Naive B cell (primary cell): ENCODE measurements around the gene SGCD. TPM values are rescaled to one million over a fixed set of nuclear protein-coding genes. Genes with fewer than 3 reads are reported as not detected.

Experiments
- ATAC-seq, 2 donors: fragments of 150-1000 bp; cut with Tn5 transposase; 2 replicates each; pipeline ENCODE4 v1.10.0; 2021; ENCODE audit warnings: low read depth in 2 of 2, mild to moderate bottlenecking in 2 of 2, moderate library complexity in 2 of 2
- DNase-seq: peaks from one replicate; pipeline ENCODE4 v3.0.0; 2022
- H3K27ac Mint-ChIP-seq, 6 donors: one replicate each; pipeline ENCODE4 v1.8.0; 2020 to 2022; ENCODE audit warnings: mild to moderate bottlenecking in 6 of 6, mixed read lengths in 6 of 6, moderate library complexity in 5 of 6, inconsistent platforms in 2 of 6
- H3K27me3 Mint-ChIP-seq, 3 donors: one replicate each; pipeline ENCODE4 v1.8.0; 2021 to 2022; ENCODE audit warnings: mixed read lengths in 3 of 3, mild to moderate bottlenecking in 1 of 3
- H3K36me3 Mint-ChIP-seq, 2 donors: one replicate each; pipeline ENCODE4 v1.8.0; 2020 to 2022; ENCODE audit warnings: mixed read lengths in 2 of 2, inconsistent platforms in 1 of 2, mild to moderate bottlenecking in 1 of 2
- H3K4me1 Mint-ChIP-seq, 3 donors: one replicate each; pipeline ENCODE4 v1.8.0; 2020 to 2022; ENCODE audit warnings: mixed read lengths in 3 of 3, inconsistent platforms in 1 of 3, mild to moderate bottlenecking in 1 of 3, moderate library complexity in 1 of 3
- H3K4me3 Mint-ChIP-seq, 8 donors: one replicate each; pipeline ENCODE4 v1.8.0; 2020 to 2022; ENCODE audit warnings: mild to moderate bottlenecking in 8 of 8, mixed read lengths in 8 of 8, moderate library complexity in 8 of 8, inconsistent platforms in 2 of 8
- H3K9me3 Mint-ChIP-seq, 7 donors: one replicate each; pipeline ENCODE4 v1.8.0; 2020 to 2022; ENCODE audit warnings: mixed read lengths in 7 of 7, mild to moderate bottlenecking in 5 of 7, inconsistent platforms in 2 of 7, moderate library complexity in 1 of 7
- polyA plus RNA-seq, 6 donors: library from polyadenylated mRNA; unstranded; fragments of 300-500 nt; fragmentation: Illumina TruSeq; gene quantifications; one replicate each; pipeline ENCODE4 v1.2.3, GENCODE V29; 2021; ENCODE audit warnings: low read depth in 6 of 6

SGCD gene
- polyA plus RNA-seq, 6 donors from 2014 or later: not detected

- Mint-ChIP-seq H3K4me3 (no peak overlapping the region), H3K36me3 (peaks cover 3 to 6% of the 10 kb centered on the region in 2 donors), H3K9me3 (peaks cover 3 to 23% (median 8%) of the 10 kb centered on the region in 7 donors), H3K4me1 (no peaks in the 10 kb centered on the region), H3K27ac (no peak overlapping the region), H3K27me3 (no peaks in the 10 kb centered on the region)
- ATAC-seq: no peak
- no peak for DNase-seq
These were observed 196.6 kb downstream of the SGCD start for GRCh38 chr5:156523607-156524006.

- ATAC-seq (no peak), DNase-seq (no peak)
- H3K27me3 Mint-ChIP-seq: no peaks in the 10 kb centered on the region
- H3K4me3 Mint-ChIP-seq: no peak overlapping the region
- no peak overlapping the region for H3K27ac Mint-ChIP-seq
- H3K4me1 Mint-ChIP-seq: no peaks in the 10 kb centered on the region
- H3K9me3 Mint-ChIP-seq: peaks cover 0 to 7% (median 0%) of the 10 kb centered on the region in 7 donors
- no peaks in the 10 kb centered on the region for H3K36me3 Mint-ChIP-seq
These were observed 199.3 kb downstream of the SGCD start for GRCh38 chr5:156526081-156526925.

- no peak overlapping the region for H3K4me3 Mint-ChIP-seq
- ATAC-seq (no peak), DNase-seq (no peak)
- H3K4me1 Mint-ChIP-seq: no peaks in the 10 kb centered on the region
- H3K9me3 Mint-ChIP-seq: peaks cover 0 to 4% (median 0%) of the 10 kb centered on the region in 7 donors
- no peaks in the 10 kb centered on the region for H3K27me3 Mint-ChIP-seq
- H3K36me3 Mint-ChIP-seq: no peaks in the 10 kb centered on the region
- H3K27ac Mint-ChIP-seq: no peak overlapping the region
These were observed 200.6 kb downstream of the SGCD start for GRCh38 chr5:156527611-156528010.

GRCh38 chr5:156528673-156529072, 201.7 kb downstream of the SGCD start:
- ATAC-seq (no peak), DNase-seq (no peak)
- Mint-ChIP-seq H3K4me3 (no peak overlapping the region), H3K4me1 (no peaks in the 10 kb centered on the region), H3K36me3 (no peaks in the 10 kb centered on the region), H3K9me3 (peaks cover 0 to 5% (median 0%) of the 10 kb centered on the region in 7 donors), H3K27me3 (peaks cover 0 to 5% (median 0%) of the 10 kb centered on the region in 3 donors), H3K27ac (no peak overlapping the region)

- H3K4me3 Mint-ChIP-seq: no peak overlapping the region
These were observed 202.9 kb downstream of the SGCD start for GRCh38 chr5:156529892-156530291.

GRCh38 chr5:156531199-156531598, 204.2 kb downstream of the SGCD start:
- H3K4me3 Mint-ChIP-seq: peak overlapping the region in 1 of 8 donors; percentile 69
- DNase-seq (no peak), ATAC-seq (no peak)
- no peaks in the 10 kb centered on the region for H3K36me3 Mint-ChIP-seq
- peaks cover 0 to 5% (median 0%) of the 10 kb centered on the region in 7 donors for H3K9me3 Mint-ChIP-seq
- H3K27ac Mint-ChIP-seq: no peak overlapping the region
- peaks cover 0 to 5% (median 0%) of the 10 kb centered on the region in 3 donors for H3K27me3 Mint-ChIP-seq
- H3K4me1 Mint-ChIP-seq: no peaks in the 10 kb centered on the region

More at GRCh38 chr5:156529892-156530291, 202.9 kb downstream of the SGCD start:
- ATAC-seq (no peak), DNase-seq (no peak)
- peaks cover 0 to 5% (median 0%) of the 10 kb centered on the region in 3 donors for H3K27me3 Mint-ChIP-seq
- no peak overlapping the region for H3K27ac Mint-ChIP-seq
- H3K36me3 Mint-ChIP-seq: no peaks in the 10 kb centered on the region
- H3K4me1 Mint-ChIP-seq: no peaks in the 10 kb centered on the region
- H3K9me3 Mint-ChIP-seq: peaks cover 0 to 5% (median 0%) of the 10 kb centered on the region in 7 donors

GRCh38 chr5:156532921-156533320, 206.0 kb downstream of the SGCD start:
- ATAC-seq (no peak), DNase-seq (no peak)
- Mint-ChIP-seq H3K9me3 (peaks cover 0 to 5% (median 0%) of the 10 kb centered on the region in 7 donors), H3K27me3 (peaks cover 0 to 5% (median 0%) of the 10 kb centered on the region in 3 donors), H3K4me3 (no peak overlapping the region), H3K36me3 (no peaks in the 10 kb centered on the region), H3K4me1 (no peaks in the 10 kb centered on the region), H3K27ac (no peak overlapping the region)

- Mint-ChIP-seq H3K36me3 (no peaks in the 10 kb centered on the region), H3K27me3 (peaks cover 0 to 5% (median 0%) of the 10 kb centered on the region in 3 donors), H3K4me1 (no peaks in the 10 kb centered on the region), H3K27ac (no peak overlapping the region), H3K4me3 (no peak overlapping the region), H3K9me3 (peaks cover 0 to 5% (median 0%) of the 10 kb centered on the region in 7 donors)
- DNase-seq: no peak
- ATAC-seq: no peak
These were observed 207.1 kb downstream of the SGCD start for GRCh38 chr5:156534085-156534484.

- no peak for DNase-seq
- no peak for ATAC-seq
- H3K27me3 Mint-ChIP-seq: peaks cover 0 to 5% (median 0%) of the 10 kb centered on the region in 3 donors
- H3K36me3 Mint-ChIP-seq: no peaks in the 10 kb centered on the region
- H3K4me1 Mint-ChIP-seq: no peaks in the 10 kb centered on the region
- H3K27ac Mint-ChIP-seq: no peak overlapping the region
- H3K4me3 Mint-ChIP-seq: no peak overlapping the region
- H3K9me3 Mint-ChIP-seq: peaks cover 0 to 5% (median 0%) of the 10 kb centered on the region in 7 donors
These were observed 208.0 kb downstream of the SGCD start for GRCh38 chr5:156534906-156535485.

GRCh38 chr5:156540491-156540890, 213.5 kb downstream of the SGCD start:
- Mint-ChIP-seq H3K27me3 (peaks cover 0 to 8% (median 0%) of the 10 kb centered on the region in 3 donors), H3K4me3 (no peak overlapping the region), H3K27ac (no peak overlapping the region), H3K36me3 (no peaks in the 10 kb centered on the region), H3K4me1 (no peaks in the 10 kb centered on the region), H3K9me3 (no peaks in the 10 kb centered on the region)
- ATAC-seq (no peak), DNase-seq (no peak)

- no peak overlapping the region for H3K4me3 Mint-ChIP-seq
- no peaks in the 10 kb centered on the region for H3K36me3 Mint-ChIP-seq
- H3K27me3 Mint-ChIP-seq: peaks cover 0 to 8% (median 0%) of the 10 kb centered on the region in 3 donors
- H3K4me1 Mint-ChIP-seq: no peaks in the 10 kb centered on the region
- no peaks in the 10 kb centered on the region for H3K9me3 Mint-ChIP-seq
- H3K27ac Mint-ChIP-seq: no peak overlapping the region
- DNase-seq: no peak
- ATAC-seq: no peak
These were observed 214.6 kb downstream of the SGCD start for GRCh38 chr5:156541582-156541981.

- H3K9me3 Mint-ChIP-seq: peaks cover 0 to 1% (median 0%) of the 10 kb centered on the region in 7 donors
- H3K36me3 Mint-ChIP-seq: no peaks in the 10 kb centered on the region
- H3K27me3 Mint-ChIP-seq: peaks cover 0 to 8% (median 0%) of the 10 kb centered on the region in 3 donors
- no peak overlapping the region for H3K4me3 Mint-ChIP-seq
- ATAC-seq (no peak), DNase-seq (no peak)
- H3K4me1 Mint-ChIP-seq: no peaks in the 10 kb centered on the region
- H3K27ac Mint-ChIP-seq: no peak overlapping the region
These were observed 216.6 kb downstream of the SGCD start for GRCh38 chr5:156543348-156544145.

GRCh38 chr5:156552855-156553358, 225.9 kb downstream of the SGCD start:
- no peak overlapping the region for H3K27ac Mint-ChIP-seq
- DNase-seq (no peak), ATAC-seq (no peak)
- H3K4me3 Mint-ChIP-seq: no peak overlapping the region
- no peaks in the 10 kb centered on the region for H3K4me1 Mint-ChIP-seq
- H3K9me3 Mint-ChIP-seq: peaks cover 0 to 9% (median 0%) of the 10 kb centered on the region in 7 donors
- no peaks in the 10 kb centered on the region for H3K27me3 Mint-ChIP-seq
- H3K36me3 Mint-ChIP-seq: no peaks in the 10 kb centered on the region
